Esophagus (tissue), 2 donors: ENCODE measurements around the gene CCL11. TPM values are rescaled to one million over a fixed set of nuclear protein-coding genes. Genes with fewer than 3 reads are reported as not detected.
A peak's percentile ranks its signal among the peaks of the same experiment; 100 is the strongest.

ENCODE experiments used
- H3K27ac ChIP-seq, 2 donors: one replicate each; pipeline ENCODE4 v1.5.1; 2013; ENCODE audit warnings: low read depth in 2 of 2, mild to moderate bottlenecking in 2 of 2, inconsistent platforms in 1 of 2, low read length in 1 of 2, moderate library complexity in 1 of 2
- H3K27me3 ChIP-seq, 2 donors: one replicate each; pipeline ENCODE4 v1.6.1; 2013; ENCODE audit warnings: low read length in 2 of 2, control low read depth in 1 of 2, mild to moderate bottlenecking in 1 of 2; ENCODE audit not compliant: insufficient read depth in 2 of 2, control insufficient read depth in 1 of 2
- H3K36me3 ChIP-seq, 2 donors: one replicate each; pipeline ENCODE4 v1.6.1; 2013; ENCODE audit warnings: low read length in 1 of 2; ENCODE audit not compliant: control insufficient read depth in 2 of 2, insufficient read depth in 2 of 2
- H3K4me1 ChIP-seq, 2 donors: one replicate each; pipeline ENCODE4 v1.6.1; 2013; ENCODE audit warnings: low read length in 1 of 2; ENCODE audit not compliant: control insufficient read depth in 2 of 2, insufficient read depth in 2 of 2
- H3K4me3 ChIP-seq, 2 donors: one replicate each; pipeline ENCODE4 v1.5.1; 2013; ENCODE audit warnings: low read length in 2 of 2, mild to moderate bottlenecking in 2 of 2, low read depth in 1 of 2, moderate library complexity in 1 of 2
- H3K9me3 ChIP-seq, 2 donors: one replicate each; pipeline ENCODE4 v1.6.1; 2013; ENCODE audit warnings: mild to moderate bottlenecking in 2 of 2, low read depth in 1 of 2, low read length in 1 of 2, moderate library complexity in 1 of 2; ENCODE audit not compliant: control insufficient read depth in 2 of 2, insufficient read depth in 1 of 2
- WGBS, 2 donors: extraction: QIAGEN DNeasy Blood & Tissue Kit; methylation state at CpG; one replicate each; pipeline ENCODE4 v1.1.7; 2013; 5-methylcytosine and 5-hydroxymethylcytosine counted together
- polyA plus RNA-seq, 2 donors: library from polyadenylated mRNA; stranded (reverse); fragments of 200-250 nt; gene quantifications; one replicate each; pipeline ENCODE4 v1.2.3, GENCODE V29; 2013
- donor health status: healthy with polysubstance abuse.
- donor health status: Bipolar disorder and iron deficiency.

The CCL11 gene
- polyA plus RNA-seq, 2 donors: 0.29 to 0.99 TPM

GRCh38 chr17:34248511-34249024, 37.0 kb upstream of the CCL11 start:
- peaks cover 3% of the 10 kb centered on the region in 2 donors for H3K4me1 ChIP-seq
- no peaks in the 10 kb centered on the region for H3K9me3 ChIP-seq
- WGBS, 2 donors: 34 to 44% methylated on average over 6 of the region's 6 CpGs
- H3K4me3 ChIP-seq: no peak overlapping the region
- no peak overlapping the region for H3K27ac ChIP-seq
- no peaks in the 10 kb centered on the region for H3K36me3 ChIP-seq
- peaks cover 0 to 2% of the 10 kb centered on the region in 2 donors for H3K27me3 ChIP-seq

GRCh38 chr17:34249061-34249460, 36.5 kb upstream of the CCL11 start:
- Histone ChIP-seq H3K4me1 (peaks cover 3% of the 10 kb centered on the region in 2 donors), H3K4me3 (no peak overlapping the region), H3K27ac (peak overlapping the region in 1 of 2 donors; percentile 9), H3K27me3 (peaks cover 0 to 2% of the 10 kb centered on the region in 2 donors), H3K9me3 (no peaks in the 10 kb centered on the region), H3K36me3 (no peaks in the 10 kb centered on the region)
- WGBS, 2 donors: 47 to 72% methylated on average over 1 of the region's 1 CpG

- Histone ChIP-seq H3K4me3 (no peak overlapping the region), H3K27me3 (peaks cover 0 to 2% of the 10 kb centered on the region in 2 donors), H3K9me3 (no peaks in the 10 kb centered on the region), H3K27ac (peak overlapping the region in 1 of 2 donors; percentile 9), H3K36me3 (no peaks in the 10 kb centered on the region), H3K4me1 (peaks cover 3% of the 10 kb centered on the region in 2 donors)
- WGBS, 2 donors: 44 to 48% methylated on average over 1 of the region's 1 CpG
Measured at GRCh38 chr17:34249478-34249877, 36.1 kb upstream of the CCL11 start.

- Histone ChIP-seq H3K4me1 (peaks cover 3% of the 10 kb centered on the region in 2 donors), H3K36me3 (no peaks in the 10 kb centered on the region), H3K9me3 (no peaks in the 10 kb centered on the region), H3K4me3 (no peak overlapping the region), H3K27ac (no peak overlapping the region), H3K27me3 (peaks cover 0 to 2% of the 10 kb centered on the region in 2 donors)
- 84 to 93% methylated on average over 3 of the region's 3 CpGs for WGBS, 2 donors
Measured at GRCh38 chr17:34251186-34251585, 34.4 kb upstream of the CCL11 start.

GRCh38 chr17:34252095-34252443, 33.5 kb upstream of the CCL11 start:
- no peak overlapping the region for H3K4me3 ChIP-seq
- H3K27ac ChIP-seq: peak overlapping the region; percentile 11 to 66
- WGBS, 2 donors: 23 to 26% methylated on average over 5 of the region's 5 CpGs
- no peaks in the 10 kb centered on the region for H3K9me3 ChIP-seq
- H3K4me1 ChIP-seq: peaks cover 3% of the 10 kb centered on the region in 2 donors
- H3K36me3 ChIP-seq: no peaks in the 10 kb centered on the region
- peaks cover 0 to 2% of the 10 kb centered on the region in 2 donors for H3K27me3 ChIP-seq

GRCh38 chr17:34252444-34253138, 33.0 kb upstream of the CCL11 start:
- Histone ChIP-seq H3K9me3 (no peaks in the 10 kb centered on the region), H3K4me1 (peaks cover 2 to 3% of the 10 kb centered on the region in 2 donors), H3K36me3 (no peaks in the 10 kb centered on the region), H3K4me3 (no peak overlapping the region), H3K27me3 (peaks cover 0 to 2% of the 10 kb centered on the region in 2 donors), H3K27ac (peak overlapping the region; percentile 66 to 70)
- 9 to 10% methylated on average over 6 of the region's 6 CpGs for WGBS, 2 donors

GRCh38 chr17:34253139-34253525, 32.4 kb upstream of the CCL11 start:
- Histone ChIP-seq H3K4me3 (no peak overlapping the region), H3K9me3 (no peaks in the 10 kb centered on the region), H3K4me1 (peaks cover 0 to 3% of the 10 kb centered on the region in 2 donors), H3K27ac (peak overlapping the region in 1 of 2 donors; percentile 70), H3K27me3 (peaks cover 0 to 2% of the 10 kb centered on the region in 2 donors), H3K36me3 (no peaks in the 10 kb centered on the region)
- 54 to 59% methylated on average over 3 of the region's 3 CpGs for WGBS, 2 donors

GRCh38 chr17:34254146-34254545, 31.4 kb upstream of the CCL11 start:
- H3K4me1 ChIP-seq: peaks cover 3% of the 10 kb centered on the region in 2 donors
- peak overlapping the region; percentile 67 to 80 for H3K27ac ChIP-seq
- no peak overlapping the region for H3K4me3 ChIP-seq
- no peaks in the 10 kb centered on the region for H3K9me3 ChIP-seq
- WGBS, 2 donors: 18 to 27% methylated on average over 3 of the region's 3 CpGs
- peaks cover 0 to 2% of the 10 kb centered on the region in 2 donors for H3K27me3 ChIP-seq
- no peaks in the 10 kb centered on the region for H3K36me3 ChIP-seq

- H3K4me3 ChIP-seq: peak within 1 kb of the TSS in 1 of 2 donors; percentile 47
- WGBS, 2 donors: 2 to 4% methylated on average over 11 of the region's 11 CpGs
- no peaks in the 10 kb centered on the region for H3K9me3 ChIP-seq
- H3K27ac ChIP-seq: peak within 1 kb of the TSS; percentile 72 to 80
- peaks cover 3% of the 10 kb centered on the region in 2 donors for H3K4me1 ChIP-seq
- H3K36me3 ChIP-seq: no peaks in the 10 kb centered on the region
- H3K27me3 ChIP-seq: peaks cover 0 to 2% of the 10 kb centered on the region in 2 donors
Measured at GRCh38 chr17:34254651-34255380, 30.7 kb upstream of the CCL11 start, which contains the start of gene CCL2. TSS of gene CCL2 (plus strand) at chr17:34255285. CDS start at chr17:34255350, 65 bp downstream.
